ENCODE results near the gene PPFIA1.

The PPFIA1 gene

DNA sequence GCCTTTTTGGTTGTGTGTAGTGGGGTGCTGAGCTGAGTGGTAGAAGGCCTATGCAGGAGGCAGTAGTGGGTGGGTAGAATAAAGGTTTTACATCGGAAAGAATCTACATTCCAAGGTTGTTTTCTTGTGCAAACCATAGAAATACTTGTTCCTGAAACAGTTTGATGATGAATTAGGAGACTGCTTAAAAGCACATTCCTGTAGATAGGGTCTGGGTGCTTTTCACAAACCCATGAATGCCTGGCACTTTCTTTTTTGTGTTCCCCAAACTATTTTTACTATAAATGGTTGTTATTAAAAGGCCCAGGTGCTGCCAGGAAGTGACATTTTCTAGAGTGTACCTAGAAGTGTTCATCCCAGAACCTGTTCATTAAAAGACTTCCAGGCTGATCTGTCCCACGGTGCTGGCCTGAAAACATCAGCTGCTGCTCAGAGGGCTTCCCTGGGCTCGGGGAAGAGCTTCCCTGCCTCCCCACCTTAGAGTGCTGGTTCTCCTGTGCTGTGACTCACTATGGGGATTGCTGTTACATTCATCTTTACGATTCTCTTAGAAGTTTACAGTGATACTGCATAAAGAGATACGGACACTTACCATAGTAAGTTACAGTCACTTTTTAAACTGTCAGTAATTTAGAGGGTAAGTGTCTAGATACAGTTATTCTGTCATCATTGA, 27.9 kb downstream of the PPFIA1 start:
- no peak for DNase-seq (ENCODE audit: low spot score)

DNA sequence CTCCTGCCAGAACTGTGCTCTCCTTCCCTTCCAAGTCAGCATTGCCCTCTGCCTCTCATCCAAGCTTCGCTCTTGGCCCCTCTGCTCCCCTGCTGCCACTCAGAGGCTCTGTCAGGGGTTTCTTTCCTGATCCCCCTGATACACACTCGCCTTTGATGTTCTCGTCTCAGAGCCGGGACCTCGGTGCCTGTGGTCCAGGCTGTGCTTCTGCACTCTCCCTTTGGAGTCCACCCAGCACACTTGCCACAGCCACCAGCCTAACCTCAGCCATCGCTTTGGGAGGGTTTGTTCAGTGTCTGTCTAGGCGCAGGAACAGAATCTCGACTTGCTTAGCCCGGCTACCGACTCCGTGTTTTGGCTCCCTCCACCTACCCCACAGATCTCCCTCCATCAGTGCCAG, 29.1 kb downstream of the PPFIA1 start:
- DNase-seq (ENCODE audit: low spot score): no peak

DNA sequence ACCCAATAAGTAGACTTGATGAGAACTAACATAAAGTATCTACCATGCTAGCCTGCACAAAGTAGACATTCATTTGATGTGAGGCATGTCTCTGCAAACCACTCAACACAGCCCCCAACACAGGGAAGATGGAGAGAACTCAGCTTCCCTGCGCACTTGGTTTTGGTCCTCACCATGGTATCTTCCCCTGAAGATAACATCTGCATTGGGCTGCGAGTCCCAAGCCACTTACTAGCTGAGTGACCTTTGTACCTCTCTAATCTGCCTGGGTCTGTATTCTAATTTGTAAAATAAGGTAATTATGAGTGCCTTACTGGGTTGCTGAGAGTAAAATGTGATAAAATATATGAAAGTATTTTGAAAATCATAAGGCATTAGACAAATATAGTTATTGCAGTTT, 30.7 kb downstream of the PPFIA1 start:
- no peak for DNase-seq (ENCODE audit: low spot score)

DNA sequence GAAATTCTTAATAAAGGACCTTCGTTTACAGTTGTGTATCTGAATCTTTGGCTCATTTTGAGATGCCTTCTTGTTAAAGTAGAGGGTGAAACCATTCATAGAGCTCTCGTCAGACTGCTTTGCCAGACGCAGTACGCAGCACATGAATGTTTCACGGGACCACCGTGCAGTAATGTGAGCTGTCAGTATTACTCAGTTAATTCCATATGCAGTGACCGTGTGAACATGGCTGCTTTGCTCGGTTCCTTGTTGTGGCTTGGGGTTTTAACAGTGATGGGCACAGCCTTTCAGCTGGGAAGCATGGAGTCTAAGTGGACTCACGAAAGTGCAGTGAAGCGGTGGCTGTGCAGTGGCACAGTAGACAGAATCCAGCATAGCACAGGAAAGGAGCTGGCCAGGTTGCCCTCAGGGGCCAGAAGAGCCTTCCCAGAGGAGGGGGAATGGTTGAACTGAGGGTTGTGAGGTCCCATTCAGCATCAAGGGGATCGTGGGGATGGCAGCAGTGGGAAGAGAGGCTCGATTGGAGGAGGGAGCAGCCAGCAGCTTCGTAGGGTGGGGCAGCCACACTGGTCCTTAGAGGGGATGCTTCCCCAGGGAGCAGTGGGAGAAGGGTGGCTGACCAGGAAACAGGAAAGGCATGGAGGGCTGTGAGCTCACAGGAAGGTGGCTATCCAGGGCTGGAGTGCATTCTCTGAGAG, 31.4 kb downstream of the PPFIA1 start:
- no peak for DNase-seq (ENCODE audit: low spot score)

DNA sequence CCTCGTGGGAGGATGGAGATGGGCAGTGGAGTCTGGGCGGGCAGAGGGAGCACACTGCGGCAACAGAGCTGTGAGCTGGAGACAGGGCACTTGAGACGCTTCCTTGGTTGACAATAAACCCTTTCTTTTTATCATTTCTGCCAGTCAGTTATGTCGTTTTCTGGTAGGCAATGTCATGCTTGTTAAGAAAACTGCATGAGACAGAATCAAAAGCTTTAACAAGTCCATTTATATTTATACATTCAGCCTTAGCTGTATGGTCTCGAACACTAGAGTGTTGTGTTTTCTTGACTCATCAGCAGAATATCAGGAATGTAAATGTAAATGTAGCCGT, 31.9 kb downstream of the PPFIA1 start:
- no peak for DNase-seq (ENCODE audit: low spot score)

DNA sequence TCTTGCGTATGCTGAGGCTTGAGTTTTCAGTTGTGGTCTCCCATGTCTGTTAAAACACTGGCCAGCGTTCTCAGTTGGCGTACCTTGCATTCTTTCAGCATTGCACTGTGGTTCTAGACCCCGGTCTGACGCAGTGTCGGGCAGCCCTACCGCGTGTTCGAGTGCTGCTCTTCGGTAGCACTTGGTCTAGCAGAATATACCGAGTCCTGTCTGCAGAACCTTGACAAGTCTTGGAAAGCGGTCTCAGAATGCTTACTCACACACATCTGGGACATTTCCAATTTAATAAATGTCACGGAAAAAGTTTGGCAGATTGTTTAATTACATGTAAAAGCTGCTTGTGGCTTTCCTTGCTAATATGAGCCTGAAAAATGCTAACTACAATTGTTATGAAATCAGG, 32.6 kb downstream of the PPFIA1 start:
- no peak for DNase-seq (ENCODE audit: low spot score)

DNA sequence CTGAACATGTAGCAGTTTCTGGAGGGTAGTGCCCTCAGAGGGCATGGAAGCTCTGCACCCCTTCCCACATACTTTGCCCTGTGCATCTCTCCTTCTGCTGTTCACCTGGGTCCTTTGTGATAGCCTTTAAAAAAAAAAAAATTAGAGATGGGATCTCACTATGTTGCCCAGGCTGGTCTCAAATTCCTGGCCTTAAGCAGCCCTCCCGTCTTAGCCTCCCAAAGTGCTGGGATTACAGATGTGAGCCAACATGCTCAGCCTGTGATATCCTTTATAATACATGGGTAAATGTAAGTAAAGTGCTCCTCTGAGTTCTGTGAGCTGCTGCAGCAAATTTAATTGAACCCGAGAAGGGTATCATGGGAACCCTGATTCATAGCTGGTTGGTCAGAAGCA, 33.7 kb downstream of the PPFIA1 start:
- no peak for DNase-seq (ENCODE audit: low spot score)

DNA sequence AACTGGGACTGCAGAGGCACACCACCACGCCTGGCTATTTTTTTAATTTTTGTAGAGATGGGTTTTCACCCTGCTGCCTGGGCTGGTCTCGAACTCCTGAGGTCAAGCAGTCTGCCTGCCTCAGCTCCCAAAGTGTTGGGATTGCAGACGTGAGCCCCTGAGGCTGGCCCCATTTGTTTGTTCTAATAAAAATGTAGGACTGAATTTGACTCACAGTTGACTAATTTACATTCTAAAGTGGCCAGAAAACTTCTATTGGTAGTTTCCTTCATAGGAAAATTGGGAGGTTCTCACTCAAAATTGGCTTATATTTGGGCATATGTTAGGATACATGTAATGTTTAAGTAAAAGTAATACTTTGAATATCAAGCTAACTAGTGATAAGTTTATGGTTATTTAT, 35.0 kb downstream of the PPFIA1 start:
- DNase-seq (ENCODE audit: low spot score): no peak

DNA sequence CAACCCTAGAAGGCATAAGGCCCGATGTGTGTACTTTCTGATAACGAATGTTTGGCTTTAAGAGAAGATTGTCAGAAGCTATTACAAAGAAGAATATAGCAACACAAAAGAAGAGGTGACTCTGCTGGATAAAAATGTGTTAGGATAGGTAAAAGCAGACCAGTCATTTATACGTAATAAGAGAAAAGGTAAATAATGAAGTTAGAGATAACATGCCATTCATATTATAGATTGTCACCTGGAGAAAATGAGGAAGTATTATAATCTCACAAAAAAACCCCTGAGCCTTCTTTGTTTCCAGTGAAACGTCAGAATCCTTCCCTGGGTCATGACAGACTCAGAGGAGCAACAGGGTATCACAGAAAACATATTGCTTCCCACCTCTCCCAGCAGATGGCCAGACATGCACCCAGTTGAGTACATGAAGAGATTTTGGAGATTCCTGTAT, 36.1 kb downstream of the PPFIA1 start:
- DNase-seq (ENCODE audit: low spot score): no peak

DNA sequence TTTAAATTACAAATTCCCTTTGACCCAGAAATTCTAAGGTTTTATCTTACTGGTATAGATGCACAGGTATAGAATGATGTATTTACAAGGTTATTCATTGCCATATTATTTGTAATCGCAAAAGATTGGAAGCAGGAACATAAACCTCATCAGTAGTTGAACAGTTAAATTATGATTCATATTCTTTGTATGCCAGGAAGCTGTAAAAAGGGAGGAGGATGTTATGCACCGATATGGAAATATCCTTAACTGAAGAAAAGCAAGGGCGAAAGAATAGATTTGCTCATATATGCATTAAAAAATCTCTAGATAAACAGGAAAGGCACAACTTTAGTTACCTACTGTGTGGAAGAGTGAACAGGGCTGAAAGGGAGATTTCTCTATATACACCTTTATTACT, 36.7 kb downstream of the PPFIA1 start:
- no peak for DNase-seq (ENCODE audit: low spot score)

DNA sequence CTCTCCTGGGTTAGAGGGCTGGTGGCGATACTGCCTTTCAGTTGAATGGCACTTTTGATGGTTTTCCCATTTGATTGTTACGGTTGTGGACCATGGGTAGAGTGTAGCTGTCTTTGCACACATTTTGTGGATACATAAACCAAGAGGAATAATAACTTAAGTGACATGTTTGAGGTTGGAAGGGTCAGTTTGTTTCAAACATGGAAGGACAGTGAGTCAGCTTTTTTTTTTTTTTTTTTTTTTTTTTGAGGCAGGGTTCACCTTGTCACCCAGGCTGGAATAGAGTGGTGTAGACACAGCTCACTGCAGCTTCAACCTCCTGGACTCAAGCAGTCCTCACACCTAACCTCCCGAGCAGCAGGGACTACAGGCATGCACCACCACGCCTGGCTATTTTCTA, 41.1 kb downstream of the PPFIA1 start:
- no peak for DNase-seq (ENCODE audit: low spot score)

DNA sequence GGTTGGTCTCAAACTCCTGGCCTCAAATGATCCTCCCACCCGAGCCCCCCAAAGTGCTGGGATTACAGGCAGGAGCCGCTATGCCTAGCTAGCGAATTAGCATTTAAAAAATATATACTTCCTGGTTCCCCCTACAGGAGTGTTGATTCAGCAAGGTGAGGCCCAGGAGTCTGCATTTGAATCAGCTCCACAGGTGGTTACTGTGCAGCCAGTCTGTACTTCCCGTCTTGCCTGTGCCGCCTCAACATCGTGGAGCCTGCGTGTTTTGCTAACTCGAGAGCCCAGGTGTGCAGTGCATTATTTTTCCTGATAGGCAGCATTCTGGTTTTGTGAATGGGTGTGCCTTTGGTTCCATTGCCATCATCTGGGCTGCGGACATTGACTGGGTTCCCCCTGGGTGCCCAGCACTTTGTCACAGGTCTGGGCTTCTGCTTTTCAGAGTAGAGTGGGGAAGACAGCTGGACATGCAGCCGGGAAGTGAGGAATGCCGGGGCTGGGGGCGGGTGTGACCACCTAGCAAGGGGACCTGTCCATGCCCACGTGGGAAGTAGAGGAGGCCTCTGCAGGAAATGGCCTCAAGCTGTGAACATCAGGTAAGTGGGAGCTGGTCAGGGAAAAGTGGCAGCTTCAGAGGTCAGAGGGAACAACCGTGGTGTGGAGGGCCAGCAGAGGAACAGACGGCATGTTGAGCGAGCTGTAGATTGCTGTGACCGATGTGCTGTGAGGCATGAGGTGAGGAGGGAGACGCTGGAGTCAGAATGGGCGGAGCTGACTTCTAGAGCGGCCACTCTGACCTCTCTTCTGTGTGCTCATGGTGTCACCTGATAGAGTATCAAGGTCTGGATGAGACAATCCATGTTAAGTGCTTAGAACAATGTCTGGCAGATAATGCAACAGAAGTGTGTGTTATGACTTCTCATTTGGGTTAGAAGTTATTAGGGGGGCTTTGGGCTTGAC, 42.2 kb downstream of the PPFIA1 start:
- DNase-seq (ENCODE audit: low spot score): no peak

DNA sequence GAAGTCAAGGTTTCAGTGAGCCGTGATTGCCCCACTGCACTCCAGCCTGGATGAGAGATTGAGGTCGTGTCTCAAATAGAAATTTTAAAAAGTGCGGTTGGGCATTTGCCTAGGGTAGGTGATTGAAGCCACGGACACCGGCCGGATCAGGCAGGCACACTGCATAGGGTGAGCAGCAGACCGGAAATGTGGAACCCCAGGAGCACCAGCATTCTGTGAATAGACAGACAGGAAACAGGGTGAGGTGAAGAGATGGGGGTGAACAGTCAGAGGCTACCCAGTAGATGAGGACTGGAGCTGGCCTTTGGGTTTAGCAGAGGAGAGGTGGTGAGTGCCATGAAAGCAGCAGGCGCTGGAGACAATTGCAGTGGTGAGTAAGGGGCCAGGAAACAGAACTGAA, 43.5 kb downstream of the PPFIA1 start:
- DNase-seq (ENCODE audit: low spot score): no peak

DNA sequence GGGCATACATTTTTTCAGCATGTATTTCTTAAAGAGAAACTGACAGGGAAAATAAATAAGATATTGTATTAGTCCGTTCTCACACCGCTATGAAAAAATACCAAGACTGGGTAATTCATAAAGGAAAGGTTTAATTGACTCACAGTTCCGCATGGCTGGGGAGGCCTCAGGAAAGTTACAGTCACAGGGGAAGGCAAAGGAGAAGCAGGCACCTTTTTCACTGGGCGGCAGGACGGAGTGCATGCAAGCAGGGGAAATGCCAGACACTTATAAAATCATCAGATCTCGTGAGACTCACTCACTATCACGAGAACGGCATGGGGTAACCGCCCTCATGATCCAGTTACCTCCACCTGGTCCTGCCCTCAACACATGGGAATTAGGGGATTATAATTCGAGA, 44.2 kb downstream of the PPFIA1 start:
- DNase-seq (ENCODE audit: low spot score): no peak

DNA sequence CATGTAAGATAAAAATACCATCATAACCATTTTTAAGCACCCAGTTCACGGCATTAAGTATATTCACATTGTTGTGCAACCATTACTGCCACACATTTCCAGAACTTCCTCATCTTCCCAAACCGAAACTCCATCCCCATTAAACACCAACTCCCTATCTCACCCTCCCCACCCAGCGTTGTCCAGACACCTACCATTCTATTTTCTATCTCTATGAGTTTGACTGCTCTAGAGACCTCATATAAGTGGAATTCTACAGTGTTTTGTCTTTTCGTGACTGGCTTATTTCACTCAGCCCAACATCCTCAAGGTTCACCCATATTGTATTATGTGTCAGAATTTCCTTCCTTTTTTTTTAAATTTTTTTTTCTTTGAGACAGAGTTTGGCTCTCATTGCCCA, 45.2 kb downstream of the PPFIA1 start:
- no peak for DNase-seq (ENCODE audit: low spot score)

DNA sequence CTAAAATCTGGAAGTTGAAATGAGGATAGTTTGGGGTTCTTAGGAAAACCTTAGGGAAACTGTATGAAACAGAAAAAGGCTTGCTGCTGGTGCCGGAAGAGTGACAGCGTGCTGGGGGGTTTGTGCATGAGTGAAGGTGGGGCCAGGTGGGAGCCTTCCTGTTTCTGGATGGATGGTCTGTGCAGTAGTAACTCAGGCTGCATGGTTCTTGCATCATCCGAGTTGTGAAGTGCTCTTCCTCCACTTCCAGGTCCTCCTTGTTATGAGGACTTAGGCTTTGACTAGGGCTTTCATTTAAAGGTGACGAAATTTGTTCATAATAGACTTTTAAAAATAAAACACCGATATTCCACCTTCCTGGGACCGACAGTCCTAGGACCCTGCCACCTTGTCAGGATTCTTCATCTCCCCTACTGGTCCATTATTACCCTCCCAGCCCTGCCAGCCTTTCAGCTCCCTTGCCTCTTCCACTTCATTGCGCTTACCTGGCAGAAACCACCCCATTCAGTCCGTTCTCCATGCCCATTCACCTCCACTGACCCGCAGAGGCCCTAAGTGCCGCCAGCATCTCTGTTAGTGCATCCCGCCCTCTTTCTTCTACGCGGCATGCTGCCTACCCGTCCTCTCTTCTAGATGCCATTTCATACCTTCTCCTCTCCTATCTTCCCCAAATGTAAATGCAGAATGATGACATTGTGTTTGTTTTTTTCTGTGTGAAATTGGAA, 47.3 kb downstream of the PPFIA1 start:
- no peak for DNase-seq (ENCODE audit: low spot score)

DNA sequence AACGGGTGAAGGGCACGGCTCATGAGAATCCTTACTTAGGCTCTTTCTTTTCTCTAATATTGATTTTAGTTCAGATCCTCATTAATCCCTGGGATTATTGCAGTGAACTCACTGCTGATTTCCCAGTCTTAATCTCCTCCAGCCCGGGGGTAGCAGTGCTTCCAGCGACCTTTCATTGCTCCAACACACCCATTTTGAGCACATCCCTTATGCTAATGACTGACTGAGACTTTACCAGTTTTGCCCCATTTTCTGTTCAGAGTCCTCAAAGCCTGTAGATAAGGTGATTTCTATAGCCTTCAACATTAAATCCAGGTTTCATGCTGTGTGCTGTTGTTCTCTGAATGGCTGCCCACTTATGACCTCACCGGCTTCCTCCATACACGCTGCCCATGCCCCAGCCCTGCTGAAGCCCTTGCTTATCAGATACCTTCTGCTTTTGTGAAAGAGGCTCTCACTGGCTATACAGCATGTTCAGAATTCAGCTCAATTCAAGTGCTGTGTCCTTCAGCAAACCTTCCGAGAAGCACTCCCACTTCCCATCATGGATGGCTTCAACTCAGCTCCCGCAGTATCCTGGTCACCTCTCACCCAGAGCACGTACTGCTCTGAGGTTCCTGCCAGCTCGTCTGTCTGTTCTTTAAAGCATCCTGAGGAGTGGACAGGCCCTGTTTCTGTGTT, 49.0 kb downstream of the PPFIA1 start:
- DNase-seq (ENCODE audit: low spot score): no peak

DNA sequence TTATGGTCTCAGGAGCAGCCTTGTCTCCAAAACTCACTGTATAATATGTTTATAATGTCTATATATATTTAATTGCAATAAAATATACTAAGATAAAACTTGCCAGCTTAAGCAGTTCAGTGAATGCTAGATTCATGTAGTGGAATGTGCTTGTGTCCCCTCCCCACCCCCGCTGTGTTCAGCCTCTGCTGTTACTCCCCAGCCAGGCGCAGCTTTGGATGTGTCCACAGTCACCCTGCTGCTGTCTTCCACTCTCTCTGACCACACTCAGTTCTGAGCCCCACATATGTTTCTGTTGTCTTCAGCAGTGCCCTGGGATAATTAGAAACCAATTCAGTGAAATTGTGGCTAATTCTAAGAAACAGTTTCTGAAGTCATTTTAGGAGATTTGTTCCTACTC, 52.2 kb downstream of the PPFIA1 start:
- no peak for DNase-seq (ENCODE audit: low spot score)

DNA sequence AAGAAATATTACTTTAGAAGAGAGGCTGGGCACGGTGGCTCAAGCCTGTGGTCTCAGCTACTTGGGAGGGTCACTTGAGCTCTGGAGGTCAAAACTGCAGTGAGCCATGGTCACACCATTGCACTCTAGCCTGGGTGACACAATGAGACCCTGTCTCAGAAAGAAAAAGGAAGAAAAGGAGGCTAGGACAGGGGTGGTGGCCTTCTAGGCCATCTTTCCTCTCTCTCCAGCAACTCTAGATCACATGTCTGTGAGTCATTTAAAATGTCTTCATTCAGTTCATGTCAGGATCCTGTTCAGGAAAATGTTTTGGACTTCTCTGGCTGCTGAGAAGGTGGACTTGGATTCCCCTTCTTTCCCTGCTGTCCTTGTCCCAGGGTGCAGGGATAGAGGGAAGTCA, 53.3 kb downstream of the PPFIA1 start:
- DNase-seq (ENCODE audit: low spot score): no peak

DNA sequence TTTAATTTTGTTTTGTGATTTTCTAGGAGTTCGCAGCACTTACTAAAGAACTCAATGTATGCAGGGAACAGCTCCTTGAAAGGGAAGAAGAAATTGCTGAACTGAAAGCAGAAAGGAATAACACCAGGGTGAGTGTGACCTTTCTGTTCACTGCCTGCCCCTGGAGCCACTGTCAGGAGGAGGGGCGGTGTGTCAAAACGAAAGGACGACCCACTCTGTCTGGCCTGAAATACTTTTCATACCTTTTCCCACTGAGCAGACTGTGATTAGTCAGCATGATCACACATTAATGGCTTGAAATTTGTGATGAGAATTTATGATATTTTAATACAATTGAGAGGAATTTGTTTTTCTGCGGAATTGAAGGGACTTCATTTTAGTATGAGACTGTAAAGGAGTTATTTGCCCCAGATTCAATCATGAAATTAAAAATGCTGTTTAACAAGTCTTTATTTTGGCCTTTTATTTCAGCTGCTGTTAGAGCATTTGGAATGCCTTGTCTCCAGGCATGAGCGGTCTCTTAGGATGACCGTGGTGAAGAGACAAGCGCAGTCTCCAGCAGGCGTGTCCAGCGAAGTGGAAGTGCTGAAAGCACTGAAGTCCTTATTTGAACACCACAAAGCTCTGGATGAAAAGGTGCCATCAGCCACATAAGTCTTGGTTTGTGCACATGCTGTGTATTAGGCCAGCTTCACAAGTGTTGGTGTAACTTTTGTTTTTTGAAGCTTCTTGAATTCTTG, 54.1 kb downstream of the PPFIA1 start:
- DNase-seq (ENCODE audit: low spot score): no peak

DNA sequence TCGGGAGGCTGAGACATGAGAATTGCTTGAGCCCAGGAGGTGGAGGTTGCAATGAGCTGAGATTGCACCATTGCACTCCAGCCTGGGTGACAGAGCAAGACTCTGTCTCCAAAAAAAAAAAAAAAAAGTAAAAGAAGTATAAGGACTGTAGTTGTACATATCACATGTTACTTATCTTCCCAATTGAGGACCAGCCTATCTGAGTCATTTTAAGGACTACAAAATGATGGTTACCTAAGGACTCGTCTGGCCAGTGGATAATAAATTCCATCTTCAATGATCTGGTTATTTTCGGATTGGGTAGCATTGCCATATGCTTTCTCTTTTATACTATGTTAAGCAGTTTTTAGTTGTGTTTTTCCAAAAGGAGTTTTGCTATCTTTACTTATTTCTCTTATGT, 55.3 kb downstream of the PPFIA1 start:
- no peak for DNase-seq (ENCODE audit: low spot score)

Measured in D341Med (cell line).